Measurements from ENCODE around the gene NAA35. TPM values are rescaled to one million over a fixed set of nuclear protein-coding genes. Genes with fewer than 3 reads are reported as not detected.
A peak's percentile ranks its signal among the peaks of the same experiment; 100 is the strongest.

The NAA35 gene
- total RNA-seq, 1 experiment from 2014 or later, result 34.7 TPM

DNA sequence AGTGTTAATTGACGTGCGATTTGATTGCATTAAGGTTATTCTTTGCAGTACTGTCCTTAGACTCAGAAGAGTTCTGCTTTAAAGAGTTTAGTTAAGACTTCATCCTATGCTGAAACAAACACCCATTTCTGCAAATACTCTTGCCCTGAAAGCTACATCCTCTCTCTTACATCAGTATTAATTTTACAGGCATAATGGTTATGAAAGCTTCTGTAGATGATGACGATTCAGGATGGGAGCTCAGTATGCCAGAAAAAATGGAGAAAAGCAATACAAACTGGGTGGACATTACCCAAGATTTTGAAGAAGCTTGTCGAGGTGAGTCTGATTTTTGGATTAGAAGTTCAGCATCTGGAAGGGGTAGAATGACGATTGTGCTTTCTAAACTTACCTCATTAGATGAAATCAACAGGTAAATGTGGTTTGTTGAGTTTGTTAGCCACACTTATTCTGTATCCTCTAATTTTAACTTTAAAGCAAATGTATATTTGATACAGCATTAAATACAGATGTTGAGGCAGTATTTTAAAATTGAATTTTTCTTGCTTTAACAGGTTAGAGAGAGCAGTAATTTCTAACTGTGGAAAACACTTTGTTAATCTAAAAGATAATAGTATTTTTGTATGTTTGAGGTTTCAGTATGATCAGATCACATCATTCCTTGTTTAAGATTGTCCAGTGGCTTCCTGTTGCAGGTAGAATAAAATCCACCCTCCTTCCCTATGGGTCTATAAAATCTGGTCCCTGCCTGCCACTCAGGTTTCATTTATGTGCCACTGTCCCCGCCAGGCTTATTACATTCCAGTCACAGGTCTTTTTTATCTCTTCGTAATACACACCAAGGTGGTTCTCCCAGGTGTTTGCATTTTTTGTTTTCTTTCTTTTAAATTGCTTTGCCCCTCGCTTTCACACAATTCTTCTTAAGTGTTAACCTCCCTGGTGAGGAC is 1.3 kb downstream of the NAA35 start:
- no peak overlapping the region for H3K4me3 Mint-ChIP-seq
- ATAC-seq (no peak), DNase-seq (ENCODE audit: low spot score) (no peak)
- H3K9me3 Mint-ChIP-seq, result no peaks in the 10 kb centered on the region
- POLR2A ChIA-PET, result interaction anchor here (1.0 to 1.1 kb wide), 2 partner anchors 12 to 157 kb away, joined by 3 to 4 read pairs; partner anchors contain the start of gene GOLM1
- no peaks in the 10 kb centered on the region for H3K27me3 Mint-ChIP-seq (ENCODE audit: low read depth)
- H3K27ac Mint-ChIP-seq, result peak overlapping the region; percentile 73
- peaks cover 6% of the 10 kb centered on the region; the same call in 1 of the 2 replicates for H3K4me1 Mint-ChIP-seq
- H3K36me3 Mint-ChIP-seq, result peaks cover 13% of the 10 kb centered on the region
- TF ChIP-seq RELA (CRISPR knock-in tag; IDR thresholded peaks at IDR 0.05; ENCODE audit: borderline replicate concordance) (no peak), CBFB (CRISPR knock-in tag; IDR thresholded peaks at IDR 0.05; ENCODE audit: low read depth) (no peak), TP53 (CRISPR knock-in tag; IDR thresholded peaks at IDR 0.05) (no peak), KAT7 (CRISPR knock-in tag; IDR thresholded peaks at IDR 0.05; ENCODE audit: borderline replicate concordance) (no peak), ZNF138 (CRISPR knock-in tag; conservative IDR thresholded peaks at IDR 0.05) (no peak), MLX (CRISPR knock-in tag; IDR thresholded peaks at IDR 0.05) (no peak), CREM (CRISPR knock-in tag; IDR thresholded peaks at IDR 0.05) (no peak), ZNF416 (CRISPR knock-in tag; IDR thresholded peaks at IDR 0.05) (no peak), ESRRA (CRISPR knock-in tag; IDR thresholded peaks at IDR 0.05; ENCODE audit: borderline replicate concordance) (no peak)
- TF ChIP-seq, protein P1, sequence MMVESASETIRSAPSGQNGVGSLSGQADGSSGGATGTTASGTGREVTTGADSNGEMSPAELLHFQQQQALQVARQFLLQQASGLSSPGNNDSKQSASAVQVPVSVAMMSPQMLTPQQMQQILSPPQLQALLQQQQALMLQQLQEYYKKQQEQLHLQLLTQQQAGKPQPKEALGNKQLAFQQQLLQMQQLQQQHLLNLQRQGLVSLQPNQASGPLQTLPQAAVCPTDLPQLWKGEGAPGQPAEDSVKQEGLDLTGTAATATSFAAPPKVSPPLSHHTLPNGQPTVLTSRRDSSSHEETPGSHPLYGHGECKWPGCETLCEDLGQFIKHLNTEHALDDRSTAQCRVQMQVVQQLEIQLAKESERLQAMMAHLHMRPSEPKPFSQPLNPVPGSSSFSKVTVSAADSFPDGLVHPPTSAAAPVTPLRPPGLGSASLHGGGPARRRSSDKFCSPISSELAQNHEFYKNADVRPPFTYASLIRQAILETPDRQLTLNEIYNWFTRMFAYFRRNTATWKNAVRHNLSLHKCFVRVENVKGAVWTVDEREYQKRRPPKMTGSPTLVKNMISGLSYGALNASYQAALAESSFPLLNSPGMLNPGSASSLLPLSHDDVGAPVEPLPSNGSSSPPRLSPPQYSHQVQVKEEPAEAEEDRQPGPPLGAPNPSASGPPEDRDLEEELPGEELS (CRISPR knock-in tag; IDR thresholded peaks at IDR 0.05), result no peak
- TF ChIP-seq, protein P2, sequence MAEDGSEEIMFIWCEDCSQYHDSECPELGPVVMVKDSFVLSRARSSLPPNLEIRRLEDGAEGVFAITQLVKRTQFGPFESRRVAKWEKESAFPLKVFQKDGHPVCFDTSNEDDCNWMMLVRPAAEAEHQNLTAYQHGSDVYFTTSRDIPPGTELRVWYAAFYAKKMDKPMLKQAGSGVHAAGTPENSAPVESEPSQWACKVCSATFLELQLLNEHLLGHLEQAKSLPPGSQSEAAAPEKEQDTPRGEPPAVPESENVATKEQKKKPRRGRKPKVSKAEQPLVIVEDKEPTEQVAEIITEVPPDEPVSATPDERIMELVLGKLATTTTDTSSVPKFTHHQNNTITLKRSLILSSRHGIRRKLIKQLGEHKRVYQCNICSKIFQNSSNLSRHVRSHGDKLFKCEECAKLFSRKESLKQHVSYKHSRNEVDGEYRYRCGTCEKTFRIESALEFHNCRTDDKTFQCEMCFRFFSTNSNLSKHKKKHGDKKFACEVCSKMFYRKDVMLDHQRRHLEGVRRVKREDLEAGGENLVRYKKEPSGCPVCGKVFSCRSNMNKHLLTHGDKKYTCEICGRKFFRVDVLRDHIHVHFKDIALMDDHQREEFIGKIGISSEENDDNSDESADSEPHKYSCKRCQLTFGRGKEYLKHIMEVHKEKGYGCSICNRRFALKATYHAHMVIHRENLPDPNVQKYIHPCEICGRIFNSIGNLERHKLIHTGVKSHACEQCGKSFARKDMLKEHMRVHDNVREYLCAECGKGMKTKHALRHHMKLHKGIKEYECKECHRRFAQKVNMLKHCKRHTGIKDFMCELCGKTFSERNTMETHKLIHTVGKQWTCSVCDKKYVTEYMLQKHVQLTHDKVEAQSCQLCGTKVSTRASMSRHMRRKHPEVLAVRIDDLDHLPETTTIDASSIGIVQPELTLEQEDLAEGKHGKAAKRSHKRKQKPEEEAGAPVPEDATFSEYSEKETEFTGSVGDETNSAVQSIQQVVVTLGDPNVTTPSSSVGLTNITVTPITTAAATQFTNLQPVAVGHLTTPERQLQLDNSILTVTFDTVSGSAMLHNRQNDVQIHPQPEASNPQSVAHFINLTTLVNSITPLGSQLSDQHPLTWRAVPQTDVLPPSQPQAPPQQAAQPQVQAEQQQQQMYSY (CRISPR knock-in tag; IDR thresholded peaks at IDR 0.05), result no peak
- TF ChIP-seq, protein P3, sequence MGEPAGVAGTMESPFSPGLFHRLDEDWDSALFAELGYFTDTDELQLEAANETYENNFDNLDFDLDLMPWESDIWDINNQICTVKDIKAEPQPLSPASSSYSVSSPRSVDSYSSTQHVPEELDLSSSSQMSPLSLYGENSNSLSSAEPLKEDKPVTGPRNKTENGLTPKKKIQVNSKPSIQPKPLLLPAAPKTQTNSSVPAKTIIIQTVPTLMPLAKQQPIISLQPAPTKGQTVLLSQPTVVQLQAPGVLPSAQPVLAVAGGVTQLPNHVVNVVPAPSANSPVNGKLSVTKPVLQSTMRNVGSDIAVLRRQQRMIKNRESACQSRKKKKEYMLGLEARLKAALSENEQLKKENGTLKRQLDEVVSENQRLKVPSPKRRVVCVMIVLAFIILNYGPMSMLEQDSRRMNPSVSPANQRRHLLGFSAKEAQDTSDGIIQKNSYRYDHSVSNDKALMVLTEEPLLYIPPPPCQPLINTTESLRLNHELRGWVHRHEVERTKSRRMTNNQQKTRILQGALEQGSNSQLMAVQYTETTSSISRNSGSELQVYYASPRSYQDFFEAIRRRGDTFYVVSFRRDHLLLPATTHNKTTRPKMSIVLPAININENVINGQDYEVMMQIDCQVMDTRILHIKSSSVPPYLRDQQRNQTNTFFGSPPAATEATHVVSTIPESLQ (CRISPR knock-in tag; IDR thresholded peaks at IDR 0.05), result no peak
- CTCF ChIA-PET, result interaction anchor here (1.2 to 1.4 kb wide), 2 partner anchors 14 to 118 kb away, joined by 3 to 7 read pairs; no protein-coding TSS in a partner anchor

- DNase-seq (ENCODE audit: low spot score) (no peak), ATAC-seq (no peak)
- H3K4me3 Mint-ChIP-seq, result no peak overlapping the region
- no peaks in the 10 kb centered on the region for H3K9me3 Mint-ChIP-seq
- ChIA-PET CTCF (no interaction called here), POLR2A (no interaction called here)
- no peaks in the 10 kb centered on the region for H3K27me3 Mint-ChIP-seq (ENCODE audit: low read depth)
- H3K4me1 Mint-ChIP-seq, result peaks cover 6% of the 10 kb centered on the region; the same call in 1 of the 2 replicates
- peaks cover 18% of the 10 kb centered on the region for H3K36me3 Mint-ChIP-seq
- H3K27ac Mint-ChIP-seq, result no peak overlapping the region
- no peak for TF ChIP-seq NFYB (CRISPR knock-in tag; conservative IDR thresholded peaks at IDR 0.05; ENCODE audit: low read depth)
- TF ChIP-seq ATF2 (CRISPR knock-in tag; IDR thresholded peaks at IDR 0.05; ENCODE audit: borderline replicate concordance, low read depth), result no peak
- TF ChIP-seq MLX (CRISPR knock-in tag; IDR thresholded peaks at IDR 0.05), result no peak
- TF ChIP-seq GRHL2 (CRISPR knock-in tag; IDR thresholded peaks at IDR 0.05; ENCODE audit: insufficient replicate concordance, severe bottlenecking), result no peak
- TF ChIP-seq IRF1 (CRISPR knock-in tag; IDR thresholded peaks at IDR 0.05), result no peak
- TF ChIP-seq SP1 (CRISPR knock-in tag; conservative IDR thresholded peaks at IDR 0.05), result no peak
- no peak for TF ChIP-seq RORB (CRISPR knock-in tag; IDR thresholded peaks at IDR 0.05)
- TF ChIP-seq, protein P4, sequence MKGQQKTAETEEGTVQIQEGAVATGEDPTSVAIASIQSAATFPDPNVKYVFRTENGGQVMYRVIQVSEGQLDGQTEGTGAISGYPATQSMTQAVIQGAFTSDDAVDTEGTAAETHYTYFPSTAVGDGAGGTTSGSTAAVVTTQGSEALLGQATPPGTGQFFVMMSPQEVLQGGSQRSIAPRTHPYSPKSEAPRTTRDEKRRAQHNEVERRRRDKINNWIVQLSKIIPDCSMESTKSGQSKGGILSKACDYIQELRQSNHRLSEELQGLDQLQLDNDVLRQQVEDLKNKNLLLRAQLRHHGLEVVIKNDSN (CRISPR knock-in tag; IDR thresholded peaks at IDR 0.05), result no peak
Measured at GRCh38 chr9:85942913-85943709, 2.2 kb downstream of the NAA35 start.

Measured in WTC11 (cell line).